ENCODE measurements around the gene TUBB4A. TPM values are rescaled to one million over a fixed set of nuclear protein-coding genes. Genes with fewer than 3 reads are reported as not detected.

The TUBB4A gene
- total RNA-seq, 1 experiment from 2014 or later: not detected

DNA sequence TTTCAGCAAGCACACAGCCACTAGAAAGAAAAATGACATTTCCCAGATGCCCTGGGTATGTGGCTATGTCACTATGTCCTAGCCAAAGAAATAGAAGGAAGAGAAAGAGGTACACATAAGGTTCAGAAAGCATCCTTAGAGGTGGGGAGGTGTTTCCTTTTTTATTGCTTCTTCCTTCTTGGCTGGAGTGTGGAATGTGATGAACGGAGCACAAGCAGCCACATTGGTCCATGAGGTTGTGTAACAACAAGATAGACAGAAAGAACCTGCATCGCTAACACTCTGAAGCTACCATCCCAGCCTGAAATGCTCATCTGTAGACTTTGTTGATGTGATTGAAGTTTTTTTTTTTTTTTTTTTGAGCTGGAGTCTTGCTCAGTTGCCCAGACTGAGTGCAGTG, 49.2 kb downstream of the TUBB4A start:
- H3K9me3 ChIP-seq (replicated peaks): no peaks in the 10 kb centered on the region
- H3K27me3 ChIP-seq: no peaks in the 10 kb centered on the region
- no peak overlapping the region for H3K4me3 ChIP-seq
- H3K27ac ChIP-seq: no peak overlapping the region
- DNase-seq: no peak
- no peaks in the 10 kb centered on the region for H3K36me3 ChIP-seq
- no peaks in the 10 kb centered on the region for H3K4me1 ChIP-seq

DNA sequence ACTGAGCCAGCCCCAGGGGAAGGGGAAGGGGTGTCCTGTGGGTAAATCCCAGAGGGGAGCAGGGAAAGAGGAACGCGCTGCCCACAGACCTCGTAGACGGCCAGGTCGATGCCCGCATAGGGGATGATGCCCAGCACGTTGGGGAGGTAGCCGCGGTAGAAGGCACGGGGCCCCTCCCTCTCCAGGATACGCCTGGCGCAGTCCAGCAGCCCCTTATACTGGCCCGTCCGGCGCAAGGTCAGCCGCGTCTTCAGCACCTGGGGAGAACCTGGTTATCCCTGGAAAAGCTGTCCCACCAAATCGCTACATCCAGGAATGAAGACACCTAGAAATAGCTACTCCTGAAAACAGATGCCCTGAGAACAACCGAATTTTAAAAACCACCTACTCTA, 49.9 kb downstream of the TUBB4A start:
- Histone ChIP-seq H3K27me3 (no peaks in the 10 kb centered on the region), H3K36me3 (no peaks in the 10 kb centered on the region), H3K4me3 (no peak overlapping the region), H3K4me1 (no peaks in the 10 kb centered on the region), H3K27ac (no peak overlapping the region), H3K9me3 (replicated peaks) (no peaks in the 10 kb centered on the region)
- DNase-seq: no peak

DNA sequence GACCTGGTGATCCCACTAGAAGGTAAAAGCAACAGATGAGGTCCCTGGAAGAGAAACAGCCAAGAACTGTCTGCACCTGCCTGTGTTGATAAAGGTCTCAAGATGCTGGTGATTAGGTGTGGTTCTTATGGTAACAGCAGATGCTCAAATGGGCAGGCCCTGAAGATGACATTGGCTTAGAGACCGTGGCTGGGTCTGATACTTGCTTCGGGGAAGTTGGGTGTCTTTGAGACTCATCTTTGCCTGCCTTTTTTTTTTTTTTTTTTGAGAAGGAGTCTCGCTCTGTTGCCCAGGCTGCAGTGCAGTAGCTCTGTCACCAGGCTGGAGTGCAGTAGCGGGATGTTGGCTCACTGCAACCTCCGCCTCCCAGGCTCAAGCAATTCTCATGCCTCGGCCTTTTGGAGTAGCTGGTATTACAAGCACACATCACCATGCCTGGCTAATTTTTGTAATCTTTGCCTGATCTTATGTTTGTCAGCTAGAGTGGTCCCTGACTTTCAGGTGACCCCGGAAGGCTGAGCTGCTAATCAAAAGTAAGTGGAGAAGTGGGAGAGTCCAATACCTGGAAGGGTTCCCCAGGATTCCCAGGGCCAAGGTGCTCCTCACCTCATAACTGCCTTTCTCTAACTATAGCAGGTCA, 50.4 kb downstream of the TUBB4A start:
- H3K4me1 ChIP-seq: no peaks in the 10 kb centered on the region
- H3K36me3 ChIP-seq: no peaks in the 10 kb centered on the region
- no peaks in the 10 kb centered on the region for H3K27me3 ChIP-seq
- DNase-seq: no peak
- no peak overlapping the region for H3K4me3 ChIP-seq
- H3K27ac ChIP-seq: no peak overlapping the region
- no peaks in the 10 kb centered on the region for H3K9me3 ChIP-seq (replicated peaks)

DNA sequence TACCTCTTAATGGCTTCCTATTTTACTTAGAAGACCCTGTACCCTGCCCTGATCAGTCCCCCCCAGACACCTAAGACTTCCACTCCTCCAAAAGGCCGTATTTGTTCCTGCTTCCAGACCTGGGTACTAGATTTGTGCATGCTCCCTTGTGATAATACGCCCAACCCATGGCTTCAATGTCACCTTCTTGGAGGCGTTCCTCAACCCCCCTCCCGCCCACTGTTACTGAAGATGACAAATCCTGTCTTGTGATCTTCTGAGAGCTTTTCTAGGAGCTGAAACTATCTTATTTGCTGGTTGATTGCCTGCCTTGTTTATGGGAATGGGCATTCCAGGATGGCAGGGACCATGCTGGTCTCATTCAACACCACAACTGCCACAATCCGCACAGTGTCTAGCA, 51.9 kb downstream of the TUBB4A start:
- no peak for DNase-seq
- Histone ChIP-seq H3K4me1 (no peaks in the 10 kb centered on the region), H3K27ac (no peak overlapping the region), H3K27me3 (no peaks in the 10 kb centered on the region), H3K36me3 (no peaks in the 10 kb centered on the region), H3K4me3 (no peak overlapping the region), H3K9me3 (replicated peaks) (no peaks in the 10 kb centered on the region)

DNA sequence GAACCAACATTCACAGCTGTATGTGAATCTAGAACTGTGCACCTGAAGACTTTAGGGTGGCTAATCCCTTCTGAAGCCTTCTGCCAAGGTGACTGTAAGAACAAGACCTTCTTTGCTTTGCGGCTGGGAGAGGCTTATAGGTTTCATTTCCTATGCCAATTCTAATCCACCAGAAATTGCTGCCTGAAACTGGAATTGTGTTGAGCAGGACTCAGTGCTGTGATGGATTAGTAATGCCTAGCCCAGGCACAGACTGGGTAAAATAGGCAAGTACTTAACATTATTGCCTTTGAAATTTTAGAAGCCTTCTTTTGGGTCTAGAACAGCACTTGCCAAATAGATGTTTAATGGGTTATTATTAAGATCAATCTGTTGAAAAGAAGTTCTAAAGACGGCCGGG, 54.1 kb downstream of the TUBB4A start:
- Histone ChIP-seq H3K27ac (no peak overlapping the region), H3K36me3 (no peaks in the 10 kb centered on the region), H3K4me3 (no peak overlapping the region), H3K27me3 (no peaks in the 10 kb centered on the region), H3K4me1 (no peaks in the 10 kb centered on the region), H3K9me3 (replicated peaks) (no peaks in the 10 kb centered on the region)
- DNase-seq: no peak

DNA sequence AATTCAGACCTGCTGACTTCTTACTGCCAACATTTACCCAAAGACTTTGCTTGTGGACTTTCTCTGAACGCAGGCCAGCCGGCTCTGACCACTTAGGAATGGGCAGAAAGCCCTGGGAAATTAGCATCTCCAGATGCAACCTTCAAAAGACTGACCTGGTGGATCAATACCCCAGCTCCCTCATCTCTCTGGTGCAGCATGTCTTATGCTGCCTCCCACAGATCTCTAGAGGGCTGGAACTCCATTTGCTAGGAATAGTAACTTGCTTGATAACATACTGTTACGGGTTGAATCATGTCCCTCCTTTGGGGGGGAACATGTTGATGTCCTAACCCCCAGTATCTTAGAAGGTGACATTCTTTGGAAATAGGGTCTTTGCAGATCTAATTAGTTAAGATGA, 55.7 kb downstream of the TUBB4A start:
- Histone ChIP-seq H3K4me1 (no peaks in the 10 kb centered on the region), H3K9me3 (replicated peaks) (no peaks in the 10 kb centered on the region)
- DNase-seq: no peak

More for the DNA sequence above, 55.7 kb downstream of the TUBB4A start:
- no peak overlapping the region for H3K4me3 ChIP-seq
- H3K27me3 ChIP-seq: no peaks in the 10 kb centered on the region
- no peak overlapping the region for H3K27ac ChIP-seq
- no peaks in the 10 kb centered on the region for H3K36me3 ChIP-seq

Other genes starting within 250 kb of the TUBB4A start
- gene MLLT1, start 222.3 kb downstream of the TUBB4A start, total RNA-seq (2014; rRNA removed; shearing (Covaris generic)): 23.3 and 23.8 TPM in 2 replicates
- gene ACER1, start 168.7 kb downstream of the TUBB4A start, total RNA-seq (2014; rRNA removed; shearing (Covaris generic)): not detected in 2 replicates
- 65.1 and 67.6 TPM in 2 replicates for gene CLPP, start 140.8 kb downstream of the TUBB4A start, total RNA-seq (2014; rRNA removed; shearing (Covaris generic))
- gene ALKBH7, start 129.5 kb downstream of the TUBB4A start, total RNA-seq (2014; rRNA removed; shearing (Covaris generic)): 24.6 and 28.5 TPM in 2 replicates
- 1.2 and 1.4 TPM in 2 replicates for gene PSPN, start 126.4 kb downstream of the TUBB4A start, total RNA-seq (2014; rRNA removed; shearing (Covaris generic))
- 41.7 and 49.0 TPM in 2 replicates for gene GTF2F1, start 109.1 kb downstream of the TUBB4A start, total RNA-seq (2014; rRNA removed; shearing (Covaris generic))
- 197 and 209 TPM in 2 replicates for gene KHSRP, start 77.5 kb downstream of the TUBB4A start, total RNA-seq (2014; rRNA removed; shearing (Covaris generic))
- 0.14 TPM in 1 of 2 replicates, not detected in the other for gene SLC25A41, start 68.5 kb downstream of the TUBB4A start, total RNA-seq (2014; rRNA removed; shearing (Covaris generic))
- 9.6 and 12.4 TPM in 2 replicates for gene SLC25A23, start 42.5 kb downstream of the TUBB4A start, total RNA-seq (2014; rRNA removed; shearing (Covaris generic))
- gene CRB3, start 38.0 kb downstream of the TUBB4A start, total RNA-seq (2014; rRNA removed; shearing (Covaris generic)): not detected in 2 replicates
- gene DENND1C, start 20.5 kb downstream of the TUBB4A start, total RNA-seq (2014; rRNA removed; shearing (Covaris generic)): not detected in 2 replicates
- gene TNFSF9, start 28.7 kb upstream of the TUBB4A start, total RNA-seq (2014; rRNA removed; shearing (Covaris generic)): not detected in 2 replicates
- gene CD70, start 88.8 kb upstream of the TUBB4A start, total RNA-seq (2014; rRNA removed; shearing (Covaris generic)): not detected in 2 replicates
- gene TNFSF14, start 167.9 kb upstream of the TUBB4A start, total RNA-seq (2014; rRNA removed; shearing (Covaris generic)): not detected in 2 replicates
- gene C3, start 218.3 kb upstream of the TUBB4A start, total RNA-seq (2014; rRNA removed; shearing (Covaris generic)): not detected in 2 replicates
- gene GPR108, start 235.3 kb upstream of the TUBB4A start, total RNA-seq (2014; rRNA removed; shearing (Covaris generic)): 32.0 and 33.2 TPM in 2 replicates
- gene TRIP10, start 237.4 kb upstream of the TUBB4A start, total RNA-seq (2014; rRNA removed; shearing (Covaris generic)): 39.3 and 40.5 TPM in 2 replicates

Measured in SJCRH30 (cell line).